C4-2B (cell line): ENCODE data around the gene SMARCB1.

ENCODE experiments used
- H3K27ac ChIP-seq: fragments of 450-650 bp; 2 replicates; pipeline ENCODE4 v1.5.1; 2017
- ZFX ChIP-seq: fragments of 450-650 bp; IDR thresholded peaks from 2 replicates; pipeline ENCODE4 v1.6.1; 2017
- TF ChIP-seq, protein P1 (sequence below): fragments of 450-650 bp; conservative IDR thresholded peaks from 2 replicates; pipeline ENCODE4 v1.5.1; 2017; ENCODE audit warnings: mild to moderate bottlenecking

Gene SMARCB1

GRCh38 chr22:23834793-23835483 is 48.2 kb downstream of the SMARCB1 start:
- no peak overlapping the region for H3K27ac ChIP-seq
- TF ChIP-seq ZFX: no peak
- TF ChIP-seq, protein P1, sequence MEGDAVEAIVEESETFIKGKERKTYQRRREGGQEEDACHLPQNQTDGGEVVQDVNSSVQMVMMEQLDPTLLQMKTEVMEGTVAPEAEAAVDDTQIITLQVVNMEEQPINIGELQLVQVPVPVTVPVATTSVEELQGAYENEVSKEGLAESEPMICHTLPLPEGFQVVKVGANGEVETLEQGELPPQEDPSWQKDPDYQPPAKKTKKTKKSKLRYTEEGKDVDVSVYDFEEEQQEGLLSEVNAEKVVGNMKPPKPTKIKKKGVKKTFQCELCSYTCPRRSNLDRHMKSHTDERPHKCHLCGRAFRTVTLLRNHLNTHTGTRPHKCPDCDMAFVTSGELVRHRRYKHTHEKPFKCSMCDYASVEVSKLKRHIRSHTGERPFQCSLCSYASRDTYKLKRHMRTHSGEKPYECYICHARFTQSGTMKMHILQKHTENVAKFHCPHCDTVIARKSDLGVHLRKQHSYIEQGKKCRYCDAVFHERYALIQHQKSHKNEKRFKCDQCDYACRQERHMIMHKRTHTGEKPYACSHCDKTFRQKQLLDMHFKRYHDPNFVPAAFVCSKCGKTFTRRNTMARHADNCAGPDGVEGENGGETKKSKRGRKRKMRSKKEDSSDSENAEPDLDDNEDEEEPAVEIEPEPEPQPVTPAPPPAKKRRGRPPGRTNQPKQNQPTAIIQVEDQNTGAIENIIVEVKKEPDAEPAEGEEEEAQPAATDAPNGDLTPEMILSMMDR: no peak

GRCh38 chr22:23835484-23836144 is 48.8 kb downstream of the SMARCB1 start:
- no peak overlapping the region for H3K27ac ChIP-seq
- TF ChIP-seq, protein P1: no peak
- TF ChIP-seq ZFX: no peak

GRCh38 chr22:23836281-23836680 is 49.5 kb downstream of the SMARCB1 start:
- TF ChIP-seq, protein P1: no peak
- no peak for TF ChIP-seq ZFX

GRCh38 chr22:23836692-23837495 is 50.1 kb downstream of the SMARCB1 start:
- peak overlapping the region; percentile 55; the same call in 1 of the 2 replicates for H3K27ac ChIP-seq
- no peak for TF ChIP-seq ZFX
- TF ChIP-seq, protein P1: no peak

More at GRCh38 chr22:23836281-23836680, 49.5 kb downstream of the SMARCB1 start:
- no peak overlapping the region for H3K27ac ChIP-seq

DNA sequence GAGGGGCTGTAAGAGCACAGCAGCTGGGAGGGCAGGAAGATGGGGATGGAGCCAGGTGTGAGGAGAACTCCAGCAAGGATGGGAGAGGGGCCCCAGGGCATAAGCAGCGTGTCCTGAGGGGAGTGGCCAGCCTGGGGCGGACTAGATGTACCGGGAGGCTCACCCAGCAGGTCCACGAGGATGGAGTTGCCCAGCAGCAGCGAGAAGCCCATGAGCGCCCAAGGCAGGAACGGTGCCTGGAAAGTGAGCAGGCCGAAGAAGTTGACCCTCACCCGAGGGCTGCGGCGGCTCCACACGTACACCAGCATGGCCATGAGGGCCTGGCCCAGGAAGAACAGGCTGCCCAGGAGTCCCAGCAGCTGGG is 50.7 kb downstream of the SMARCB1 start:
- no peak for TF ChIP-seq ZFX
- TF ChIP-seq, protein P1: no peak
- peak overlapping the region; percentile 55 for H3K27ac ChIP-seq

- no peak for TF ChIP-seq ZFX
- TF ChIP-seq, protein P1: no peak
- H3K27ac ChIP-seq: peak overlapping the region; percentile 55
Measured at GRCh38 chr22:23837911-23838680, 51.3 kb downstream of the SMARCB1 start.
